NCI-H1092 treated with DMSO at 0.1 percent for 48 hours (cell line): ENCODE data around the gene LILRA6.
"Not testable (repeated sequence)": the region's sequence is repeated elsewhere in the genome, so short reads cannot be mapped to it uniquely, and the experiment has no call there.

Source experiments
- DNase-seq: peaks from one replicate; lab custom pipeline; 2025; lab: John Stamatoyannopoulos, UW

The LILRA6 gene

GRCh38 chr19:54262470-54262869 lies 19.9 kb upstream of the LILRA6 start:
- DNase-seq = no peak

- no peak for DNase-seq
These were observed 19.5 kb upstream of the LILRA6 start for GRCh38 chr19:54262066-54262465.

GRCh38 chr19:54257116-54257480 lies 14.5 kb upstream of the LILRA6 start, which contains the start of gene LILRB5:
LILRB5 (minus strand) TSS chr19:54257273; CDS start chr19:54257193, 80 bp downstream.
- no peak for DNase-seq

GRCh38 chr19:54256250-54257115 lies 13.9 kb upstream of the LILRA6 start:
- DNase-seq = no peak

GRCh38 chr19:54255105-54255775 lies 12.7 kb upstream of the LILRA6 start:
- DNase-seq = no peak

- no peak for DNase-seq
These were observed 11.8 kb upstream of the LILRA6 start for GRCh38 chr19:54254195-54254906.

GRCh38 chr19:54253331-54254194 lies 11.0 kb upstream of the LILRA6 start:
- DNase-seq = no peak

- no peak for DNase-seq
These were observed 10.3 kb upstream of the LILRA6 start for GRCh38 chr19:54252845-54253244.

- no peak for DNase-seq
These were observed 9.7 kb upstream of the LILRA6 start for GRCh38 chr19:54252243-54252642.

- DNase-seq = no peak
These were observed 5.5 kb upstream of the LILRA6 start for GRCh38 chr19:54248016-54248601.

GRCh38 chr19:54247106-54247930 lies 4.7 kb upstream of the LILRA6 start:
- DNase-seq = no peak

GRCh38 chr19:54245936-54246335 lies 3.3 kb upstream of the LILRA6 start:
- no peak for DNase-seq

- not testable (repeated sequence) for DNase-seq
These were observed 1.2 kb upstream of the LILRA6 start for GRCh38 chr19:54243809-54244208.

- not testable (repeated sequence) for DNase-seq
These were observed 356 bp downstream of the LILRA6 start for GRCh38 chr19:54242234-54242633.

GRCh38 chr19:54240372-54241336 lies 1.9 kb downstream of the LILRA6 start:
- DNase-seq = not testable (repeated sequence)

GRCh38 chr19:54239491-54240371 lies 2.9 kb downstream of the LILRA6 start:
- DNase-seq = not testable (repeated sequence)

GRCh38 chr19:54233941-54234340 lies 8.6 kb downstream of the LILRA6 start:
- no peak for DNase-seq
